ENCODE results near the gene TMEM250.

DNA sequence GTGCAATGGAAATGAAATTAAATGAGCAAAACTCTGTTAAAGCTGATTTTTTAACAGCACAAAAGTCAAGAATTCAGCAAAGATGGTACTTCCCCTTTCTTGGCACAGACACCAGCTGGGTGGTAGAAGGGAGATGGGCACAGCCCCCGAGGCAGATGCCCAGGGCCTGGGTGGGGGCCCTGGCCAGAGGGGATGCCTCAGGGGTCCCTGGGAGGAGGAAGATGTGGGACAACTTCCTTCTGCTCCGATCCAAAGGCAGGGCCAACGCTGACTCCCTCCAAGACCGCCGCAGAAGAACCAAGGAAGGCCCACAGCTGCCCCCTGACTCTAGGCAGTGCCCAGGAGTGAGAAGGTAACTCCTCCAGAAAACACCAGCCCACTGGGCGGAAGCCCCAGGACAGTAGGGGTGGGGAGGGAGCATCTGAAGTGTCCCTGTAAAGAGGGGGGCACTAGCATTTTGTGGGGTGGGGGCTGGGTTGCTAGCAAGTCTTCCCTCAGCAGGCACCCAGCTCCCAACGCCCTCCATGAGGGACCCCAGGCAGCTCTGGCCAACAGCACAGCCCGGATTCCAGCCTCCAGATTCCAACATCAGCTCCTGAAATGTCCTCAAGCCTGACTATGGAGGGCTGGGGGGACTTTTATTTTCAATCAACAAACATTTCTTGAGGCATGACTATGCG, 28.5 kb downstream of the TMEM250 start:
- TF ChIP-seq RAD21 (IDR thresholded peaks at IDR 0.05) (no peak), YY1 (IDR thresholded peaks at IDR 0.05) (no peak), JUND (IDR thresholded peaks at IDR 0.05) (no peak), EGR1 (IDR thresholded peaks at IDR 0.05; ENCODE audit: low read depth in 2 of 2) (no peak)
- TF ChIP-seq, protein P1, sequence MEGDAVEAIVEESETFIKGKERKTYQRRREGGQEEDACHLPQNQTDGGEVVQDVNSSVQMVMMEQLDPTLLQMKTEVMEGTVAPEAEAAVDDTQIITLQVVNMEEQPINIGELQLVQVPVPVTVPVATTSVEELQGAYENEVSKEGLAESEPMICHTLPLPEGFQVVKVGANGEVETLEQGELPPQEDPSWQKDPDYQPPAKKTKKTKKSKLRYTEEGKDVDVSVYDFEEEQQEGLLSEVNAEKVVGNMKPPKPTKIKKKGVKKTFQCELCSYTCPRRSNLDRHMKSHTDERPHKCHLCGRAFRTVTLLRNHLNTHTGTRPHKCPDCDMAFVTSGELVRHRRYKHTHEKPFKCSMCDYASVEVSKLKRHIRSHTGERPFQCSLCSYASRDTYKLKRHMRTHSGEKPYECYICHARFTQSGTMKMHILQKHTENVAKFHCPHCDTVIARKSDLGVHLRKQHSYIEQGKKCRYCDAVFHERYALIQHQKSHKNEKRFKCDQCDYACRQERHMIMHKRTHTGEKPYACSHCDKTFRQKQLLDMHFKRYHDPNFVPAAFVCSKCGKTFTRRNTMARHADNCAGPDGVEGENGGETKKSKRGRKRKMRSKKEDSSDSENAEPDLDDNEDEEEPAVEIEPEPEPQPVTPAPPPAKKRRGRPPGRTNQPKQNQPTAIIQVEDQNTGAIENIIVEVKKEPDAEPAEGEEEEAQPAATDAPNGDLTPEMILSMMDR (IDR thresholded peaks at IDR 0.05; ENCODE audit: low read depth, low read length, missing input control), result no peak
- TF ChIP-seq, protein P2, sequence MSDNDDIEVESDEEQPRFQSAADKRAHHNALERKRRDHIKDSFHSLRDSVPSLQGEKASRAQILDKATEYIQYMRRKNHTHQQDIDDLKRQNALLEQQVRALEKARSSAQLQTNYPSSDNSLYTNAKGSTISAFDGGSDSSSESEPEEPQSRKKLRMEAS (IDR thresholded peaks at IDR 0.05), result no peak

Data from liver (tissue), 3 donors.